Lower leg skin (tissue), 4 donors: ENCODE results near the gene ZDHHC4. TPM values are rescaled to one million over a fixed set of nuclear protein-coding genes. Genes with fewer than 3 reads are reported as not detected.

Source experiments
- DNase-seq, 2 donors: peaks; one replicate each; pipeline ENCODE4 v3.0.0-alpha.2; 2019; ENCODE audit warnings: low spot score in 2 of 2
- H3K4me3 ChIP-seq: fragments of 200-600 bp; sonication (generic); 2 replicates; pipeline ENCODE4 v1.5.1; 2017; ENCODE audit warnings: mild to moderate bottlenecking, low read depth; ENCODE audit not compliant: poor library complexity, severe bottlenecking
- CTCF ChIP-seq, 3 donors: fragments of 450-650 bp; IDR thresholded peaks; one replicate each; pipeline ENCODE4 v1.5.1; 2016; ENCODE audit warnings: antibody characterized with exemption in 3 of 3, mild to moderate bottlenecking in 3 of 3, moderate library complexity in 2 of 3
- POLR2A ChIP-seq, 2 donors: fragments of 450-650 bp; IDR thresholded peaks; one replicate each; pipeline ENCODE4 v1.6.1; 2016 to 2017; ENCODE audit warnings: antibody characterized with exemption in 2 of 2, mild to moderate bottlenecking in 1 of 2, moderate library complexity in 1 of 2
- WGBS, 2 donors: methylation state at CpG; one replicate each; pipeline ENCODE4 v1.1.5; 2018; 5-methylcytosine and 5-hydroxymethylcytosine counted together
- intact Hi-C: fragments of 100-400 bp; cut with DNase I; formaldehyde crosslinking; loops from one replicate; pipeline ENCODE4 v1.15.0; 2023; ENCODE audit warnings: low total_unique reads
- total RNA-seq, 4 donors: library from RNA; depleted of rRNA; stranded (reverse); fragments of >200 nt; gene quantifications; one replicate each; pipeline ENCODE4 v1.1.0, GENCODE V29; 2016

Gene ZDHHC4
- total RNA-seq, 4 donors from 2014 or later = 18.4 to 30.7 (median 23.3) TPM

GRCh38 chr7:6532516-6532915 lies 44.7 kb upstream of the ZDHHC4 start:
- no peak overlapping the region for H3K4me3 ChIP-seq
- no peak for DNase-seq
- 44 to 49% methylated on average over 3 to 6 of the region's 7 CpGs for WGBS, 2 donors
- intact Hi-C loops = no loop called here
- TF ChIP-seq CTCF (IDR thresholded peaks at IDR 0.05) (no peak), POLR2A (IDR thresholded peaks at IDR 0.05) (no peak)

GRCh38 chr7:6533893-6534495 lies 43.3 kb upstream of the ZDHHC4 start:
- no peak overlapping the region for H3K4me3 ChIP-seq
- intact Hi-C loops = no loop called here
- WGBS, 2 donors = 51 to 56% methylated on average over 12 of the region's 12 CpGs
- DNase-seq = no peak
- TF ChIP-seq POLR2A (IDR thresholded peaks at IDR 0.05) (no peak), CTCF (IDR thresholded peaks at IDR 0.05) (no peak)

GRCh38 chr7:6536262-6537260 lies 40.7 kb upstream of the ZDHHC4 start:
- no peak overlapping the region for H3K4me3 ChIP-seq
- intact Hi-C loops = no loop called here
- DNase-seq = no peak
- WGBS, 2 donors = 0 to 2% methylated on average over 47 to 53 of the region's 56 CpGs
- no peak for TF ChIP-seq POLR2A (IDR thresholded peaks at IDR 0.05)
- no peak for TF ChIP-seq CTCF (IDR thresholded peaks at IDR 0.05)

GRCh38 chr7:6542368-6542767 lies 34.9 kb upstream of the ZDHHC4 start:
- intact Hi-C loops = no loop called here
- 85 to 100% methylated on average over 1 of the region's 1 CpG for WGBS, 2 donors

More at GRCh38 chr7:6542368-6542767, 34.9 kb upstream of the ZDHHC4 start:
- TF ChIP-seq POLR2A (IDR thresholded peaks at IDR 0.05) (no peak), CTCF (IDR thresholded peaks at IDR 0.05) (no peak)
- no peak overlapping the region for H3K4me3 ChIP-seq
- DNase-seq = no peak
